ENCODE results near the gene DCP1B.

The DCP1B gene

GRCh38 chr12:1918081-1918883 is 86.0 kb downstream of the DCP1B start, which contains the start of gene CACNA2D4:
CACNA2D4 (minus strand) TSS chr12:1918652; CDS start chr12:1918473, 179 bp downstream.
- peak; percentile 28 to 73 for DNase-seq

GRCh38 chr12:1917172-1918070 is 86.8 kb downstream of the DCP1B start:
- peak; percentile 74 to 78 for DNase-seq

DNA sequence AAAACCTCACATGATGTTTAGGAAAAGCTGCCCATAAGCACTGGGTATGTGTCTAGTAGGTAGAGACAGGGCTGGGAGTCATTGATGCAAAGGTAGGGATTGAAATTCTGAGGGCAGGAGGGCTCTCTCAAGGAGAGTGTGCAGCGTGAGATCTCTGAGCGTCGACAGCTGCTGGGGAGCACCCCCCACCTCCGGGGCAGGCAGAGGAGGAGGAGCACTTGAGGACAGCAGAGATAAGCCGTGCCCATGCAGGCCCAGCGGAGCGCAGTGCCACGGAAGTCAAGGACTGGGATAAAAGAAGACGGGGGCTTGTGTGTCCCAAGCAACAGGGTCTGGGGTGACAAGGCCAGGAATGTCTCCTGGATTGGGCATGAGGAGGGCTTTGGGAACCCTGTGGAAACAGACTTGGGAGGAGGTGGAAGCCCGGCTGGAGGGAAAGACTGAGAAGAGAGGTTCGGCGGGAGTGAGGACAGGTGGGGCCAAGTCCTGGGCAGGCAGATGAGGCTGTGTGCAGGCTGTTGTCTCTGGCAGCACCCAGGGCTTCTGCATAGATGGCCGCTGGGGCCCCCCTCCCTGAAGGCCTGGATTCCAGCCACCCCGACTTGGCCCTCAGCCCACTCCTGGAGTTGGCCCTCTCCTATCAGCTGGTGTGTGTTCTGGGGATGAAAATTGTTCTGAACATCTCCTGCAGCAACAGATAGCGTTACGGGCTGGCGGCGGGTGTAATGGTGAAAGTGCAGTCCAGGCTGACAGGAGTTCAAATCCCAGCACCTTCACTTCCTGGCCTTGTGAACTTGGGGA is 87.7 kb downstream of the DCP1B start:
- no peak for DNase-seq

DNA sequence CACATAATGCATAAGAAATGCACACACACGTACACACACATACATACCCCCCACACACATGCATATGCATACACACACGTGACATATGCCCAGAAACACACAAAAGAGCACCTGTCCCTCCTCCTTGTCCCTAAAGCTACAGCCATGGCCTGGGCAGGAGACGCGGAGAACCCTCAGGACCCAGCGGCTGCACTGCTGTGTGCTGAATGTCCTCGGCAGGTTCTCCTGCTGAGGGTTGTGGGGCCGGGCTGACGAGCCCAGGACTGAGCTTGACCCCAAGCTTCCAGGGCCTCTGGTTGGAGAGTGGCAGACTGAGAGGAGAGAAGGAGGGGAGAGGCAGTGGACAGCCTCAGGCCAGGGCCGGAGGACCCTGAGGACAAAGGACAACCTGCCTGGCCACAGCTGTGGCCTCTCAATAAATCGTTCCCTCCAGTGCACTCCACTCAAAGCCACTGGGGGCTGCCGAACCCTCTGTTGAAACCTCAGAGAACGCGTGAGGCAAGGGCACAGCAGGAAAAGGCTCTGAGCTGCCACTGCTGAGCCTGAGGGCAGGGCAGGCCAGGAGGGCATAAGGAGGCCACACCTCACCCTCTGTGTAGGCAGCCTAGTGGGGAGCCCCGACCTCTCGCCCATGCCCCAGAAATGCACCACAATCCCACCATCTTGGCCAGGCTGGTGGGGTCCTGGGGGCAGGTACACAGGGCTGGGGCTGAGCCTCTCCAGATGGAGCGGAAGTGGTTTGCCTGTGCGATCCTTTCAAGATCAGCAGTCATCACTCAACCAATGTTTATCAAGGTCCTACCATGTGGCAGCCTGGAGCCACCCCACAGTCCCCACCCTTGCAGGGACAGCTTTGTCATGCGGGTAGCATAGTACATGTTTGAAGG is 88.9 kb downstream of the DCP1B start:
- DNase-seq: no peak

GRCh38 chr12:1914114-1914911 is 89.9 kb downstream of the DCP1B start:
- DNase-seq: no peak

GRCh38 chr12:1913377-1914113 is 90.7 kb downstream of the DCP1B start:
- DNase-seq: no peak

GRCh38 chr12:1912580-1913376 is 91.5 kb downstream of the DCP1B start:
- DNase-seq: no peak

GRCh38 chr12:1911598-1912575 is 92.4 kb downstream of the DCP1B start:
- DNase-seq: no peak

DNA sequence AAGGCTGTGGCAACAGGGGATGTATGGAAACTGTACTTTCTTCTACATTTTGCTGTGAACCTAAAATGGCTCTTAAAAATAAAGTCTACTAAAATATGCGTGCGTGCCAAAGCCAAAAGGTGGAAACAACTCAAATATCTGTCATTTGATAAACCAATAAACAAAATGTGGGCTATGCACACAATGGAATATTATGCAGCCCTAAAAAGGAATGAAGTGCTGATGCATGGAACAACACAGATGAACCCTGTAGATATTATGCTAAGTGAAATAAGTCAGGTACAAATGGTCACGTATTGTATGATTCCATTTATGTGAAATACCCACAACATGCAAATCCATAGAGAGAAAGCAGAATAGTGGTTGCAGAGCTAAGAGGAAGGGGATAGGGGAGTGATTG is 93.8 kb downstream of the DCP1B start:
- DNase-seq: no peak

GRCh38 chr12:1908758-1909157 is 95.5 kb downstream of the DCP1B start:
- no peak for DNase-seq

GRCh38 chr12:1907652-1908611 is 96.3 kb downstream of the DCP1B start:
- no peak for DNase-seq

- no peak for DNase-seq
Measured at GRCh38 chr12:1906579-1906978, 97.7 kb downstream of the DCP1B start.

- no peak for DNase-seq
Measured at GRCh38 chr12:1904875-1905274, 99.4 kb downstream of the DCP1B start.

- no peak for DNase-seq
Measured at GRCh38 chr12:1896964-1897363, 107.3 kb downstream of the DCP1B start.

Measured in inflammatory macrophage treated with lipopolysaccharide for 1 hour (primary cell).